ENCODE results near the gene HBZ. TPM values are rescaled to one million over a fixed set of nuclear protein-coding genes. Genes with fewer than 3 reads are reported as not detected.

HBZ gene
- total and polyA plus RNA-seq, 2 of the 8 experiments (the other 6 are each of a cell fraction or from before 2014, with no cell fraction given): 0.12 TPM; not detected in 1

DNA sequence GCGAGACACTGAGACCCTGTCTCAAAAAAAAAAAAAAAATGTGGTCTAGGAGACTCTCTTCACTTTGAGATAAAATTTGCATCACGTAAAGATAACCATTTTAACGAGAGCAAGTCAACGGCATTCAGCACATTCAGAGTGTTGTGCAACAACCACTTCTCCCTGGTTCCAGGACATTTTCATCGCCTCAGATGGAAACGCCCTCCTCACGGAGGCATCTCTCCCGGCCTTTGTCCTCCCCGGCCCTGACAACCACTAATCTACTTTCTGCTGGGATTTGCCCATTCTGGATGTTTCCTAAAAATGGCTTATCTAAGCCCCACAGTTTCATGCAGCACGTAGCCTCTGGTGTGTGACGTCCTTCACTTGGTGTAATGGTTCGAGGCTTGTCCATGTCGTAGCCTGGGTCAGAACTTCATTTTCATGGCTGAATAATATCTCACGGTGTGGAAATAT, 7.6 kb upstream of the HBZ start:
- Histone ChIP-seq H4K5ac (ENCODE audit: insufficient read length, low read depth, low read length) (no peak overlapping the region), H3K9me3 (ENCODE audit: insufficient read depth in 2 of 2, low read depth in 1 of 2, low read length in 1 of 2) (no peaks in the 10 kb centered on the region), H3K9ac (replicated peaks in 1 of 4; ENCODE audit: extremely low read depth in 1 of 4, low read depth in 3 of 4, low read length in 3 of 4) (no peak overlapping the region), H3K56ac (replicated peaks; ENCODE audit: insufficient read length, low read depth, low read length) (no peak overlapping the region), H3K23ac (ENCODE audit: insufficient read length) (no peak overlapping the region), H2BK120ac (replicated peaks; ENCODE audit: low read depth, low read length) (no peak overlapping the region), H2AFZ (ENCODE audit: low read length) (no peak overlapping the region), H4K91ac (replicated peaks; ENCODE audit: insufficient read length, low read length) (no peak overlapping the region), H3K4ac (replicated peaks; ENCODE audit: insufficient read length, low read depth, low read length) (no peak overlapping the region), H4K8ac (ENCODE audit: extremely low read depth, insufficient read depth, low read length) (no peak overlapping the region), H3K27me3 (replicated peaks in 1 of 4; ENCODE audit: control insufficient read depth in 3 of 4, extremely low read depth in 1 of 4, insufficient read depth in 3 of 4, low read length in 3 of 4) (peaks cover 0 to 7% (median 2%) of the 10 kb centered on the region in 4 experiments; a peak in 1 of 7 replicates), H3K36me3 (ENCODE audit: control insufficient read depth in 2 of 4, insufficient read depth in 4 of 4, low read length in 3 of 4) (no peaks in the 10 kb centered on the region), H4K20me1 (replicated peaks in 1 of 2; ENCODE audit: control insufficient read depth in 1 of 2, insufficient read depth in 2 of 2, low read length in 2 of 2) (no peaks in the 10 kb centered on the region), H3K4me2 (ENCODE audit: insufficient read depth in 1 of 2, low read depth in 2 of 2, low read length in 2 of 2) (no peak overlapping the region), H3K27ac (ENCODE audit: low read depth, low read length) (no peak overlapping the region), H2BK15ac (ENCODE audit: low read length) (no peak overlapping the region), H3K18ac (ENCODE audit: extremely low read depth, low read length) (no peak overlapping the region), H2AK5ac (ENCODE audit: low read depth, low read length) (no peak overlapping the region), H2BK5ac (ENCODE audit: low read depth, low read length) (no peak overlapping the region), H3K79me2 (ENCODE audit: control insufficient read depth in 1 of 2, insufficient read depth in 2 of 2, low read length in 2 of 2) (no peaks in the 10 kb centered on the region), H3K23me2 (ENCODE audit: low read depth, low read length) (no peaks in the 10 kb centered on the region), H3K14ac (ENCODE audit: insufficient read length) (no peak overlapping the region), H2BK20ac (ENCODE audit: low read length) (no peak overlapping the region), H3K79me1 (ENCODE audit: low read depth, low read length) (no peaks in the 10 kb centered on the region), H3K4me3 (ENCODE audit: extremely low read depth in 1 of 4, insufficient read depth in 2 of 4, low read depth in 3 of 4, low read length in 4 of 4) (no peak overlapping the region), H3K4me1 (replicated peaks in 1 of 4; ENCODE audit: control insufficient read depth in 3 of 4, insufficient read depth in 4 of 4, low read length in 3 of 4) (no peaks in the 10 kb centered on the region; a peak in 1 of 7 replicates), H2BK12ac (ENCODE audit: low read depth, low read length) (no peak overlapping the region)
- no peak for FAIRE-seq
- whole genome bisulfite sequencing, 2 experiments (ENCODE audit: extremely low coverage in 1 of 2, insufficient coverage in 1 of 2, insufficient read length in 1 of 2, insufficient replicate concordance in 2 of 2, low coverage in 1 of 2, low lambda C conversion rate in 2 of 2, missing lambda C conversion rate in 1 of 2): 97% methylated on average over 14 of the region's 14 CpGs; no CpG with 5 or more reads in 1 of the 2 experiments
- CTCF ChIA-PET (ENCODE audit: partially characterized antibody): no interaction called here
- DNase-seq (ENCODE audit: low read depth in 1 of 2, low spot score in 2 of 2): no peak
- TF ChIP-seq ZNF274 (IDR thresholded peaks at IDR 0.05; ENCODE audit: borderline replicate concordance, extremely low read depth, low read length) (no peak), CEBPB (IDR thresholded peaks at IDR 0.05; ENCODE audit: low read depth, low read length) (0 out of 2 replicates have a peak, but pooled peaks have one; percentile 19)
- POLR2A ChIA-PET (ENCODE audit: partially characterized antibody): interaction anchor here (1.0 kb wide), 1 partner anchor 17 kb away, joined by 5 read pairs; no protein-coding TSS in a partner anchor
